Breast epithelium (tissue), 4 donors: ENCODE results near the gene ASB7. TPM values are rescaled to one million over a fixed set of nuclear protein-coding genes. Genes with fewer than 3 reads are reported as not detected.

Experiments used
- DNase-seq, 2 donors: peaks; one replicate each; pipeline ENCODE4 v3.0.0-alpha.2; 2019; ENCODE audit warnings: low spot score in 2 of 2
- H3K27ac ChIP-seq, 2 donors: fragments of 200-600 bp; sonication (generic) in 1 of 2; one replicate each; pipeline ENCODE4 v1.5.1; 2016 to 2019; ENCODE audit warnings: mild to moderate bottlenecking in 1 of 2
- H3K27me3 ChIP-seq, 2 donors: fragments of 200-600 bp; sonication (generic) in 1 of 2; one replicate each; pipeline versions ENCODE4 v1.5.1 to v1.6.0; 2017 to 2019; ENCODE audit warnings: control low read depth in 1 of 2, mild to moderate bottlenecking in 1 of 2
- H3K36me3 ChIP-seq: fragments of 200-600 bp; one replicate; pipeline ENCODE4 v1.5.1; 2019
- H3K4me1 ChIP-seq, 2 donors: fragments of 200-600 bp; sonication (generic); one replicate each; pipeline ENCODE4 v1.5.1; 2016 to 2019; ENCODE audit warnings: control low read depth in 1 of 2
- H3K4me3 ChIP-seq, 3 donors: fragments of 200-600 bp; sonication (generic); 1 replicate in 2 of 3; 2 replicates in 1 of 3; pipeline ENCODE4 v1.5.1; 2016 to 2019; ENCODE audit warnings: mild to moderate bottlenecking in 3 of 3, moderate library complexity in 2 of 3
- H3K9me3 ChIP-seq, 2 donors: fragments of 200-600 bp; sonication (generic) in 1 of 2; one replicate each; pipeline ENCODE4 v1.5.1; 2016 to 2019; ENCODE audit warnings: control low read depth in 1 of 2
- POLR2A ChIP-seq: fragments of 450-650 bp; IDR thresholded peaks from one replicate; pipeline ENCODE4 v1.6.1; 2016; ENCODE audit warnings: antibody characterized with exemption, mild to moderate bottlenecking, moderate library complexity
- POLR2AphosphoS5 ChIP-seq, 3 donors: sonication (generic); formaldehyde crosslinking; IDR thresholded peaks; one replicate each; pipeline ENCODE4 v1.6.1; 2017; ENCODE audit warnings: antibody characterized with exemption in 3 of 3
- intact Hi-C: fragments of 100-400 bp; cut with DNase I; formaldehyde crosslinking; loops from one replicate; pipeline ENCODE4 v1.15.1; 2023; ENCODE audit warnings: low total_unique reads
- total RNA-seq, 3 donors: library from RNA; depleted of rRNA; stranded (reverse); fragments of >200 nt; gene quantifications; one replicate each; pipeline ENCODE4 v1.1.0, GENCODE V29; 2016
- TF ChIP-seq, protein P1 (sequence below), 3 donors: fragments of 450-650 bp; IDR thresholded peaks; one replicate each; pipeline ENCODE4 v1.5.1; 2016 to 2017; ENCODE audit warnings: antibody characterized with exemption in 3 of 3, mild to moderate bottlenecking in 3 of 3, moderate library complexity in 3 of 3

ASB7 gene
- total RNA-seq, 3 donors from 2014 or later, result 10.7 to 17.1 (median 12.1) TPM

- no peak overlapping the region for H3K27ac ChIP-seq
- H3K4me3 ChIP-seq, result no peak overlapping the region
- TF ChIP-seq POLR2AphosphoS5 (IDR thresholded peaks at IDR 0.05), result no peak
- no peak for TF ChIP-seq POLR2A
- TF ChIP-seq, protein P1, sequence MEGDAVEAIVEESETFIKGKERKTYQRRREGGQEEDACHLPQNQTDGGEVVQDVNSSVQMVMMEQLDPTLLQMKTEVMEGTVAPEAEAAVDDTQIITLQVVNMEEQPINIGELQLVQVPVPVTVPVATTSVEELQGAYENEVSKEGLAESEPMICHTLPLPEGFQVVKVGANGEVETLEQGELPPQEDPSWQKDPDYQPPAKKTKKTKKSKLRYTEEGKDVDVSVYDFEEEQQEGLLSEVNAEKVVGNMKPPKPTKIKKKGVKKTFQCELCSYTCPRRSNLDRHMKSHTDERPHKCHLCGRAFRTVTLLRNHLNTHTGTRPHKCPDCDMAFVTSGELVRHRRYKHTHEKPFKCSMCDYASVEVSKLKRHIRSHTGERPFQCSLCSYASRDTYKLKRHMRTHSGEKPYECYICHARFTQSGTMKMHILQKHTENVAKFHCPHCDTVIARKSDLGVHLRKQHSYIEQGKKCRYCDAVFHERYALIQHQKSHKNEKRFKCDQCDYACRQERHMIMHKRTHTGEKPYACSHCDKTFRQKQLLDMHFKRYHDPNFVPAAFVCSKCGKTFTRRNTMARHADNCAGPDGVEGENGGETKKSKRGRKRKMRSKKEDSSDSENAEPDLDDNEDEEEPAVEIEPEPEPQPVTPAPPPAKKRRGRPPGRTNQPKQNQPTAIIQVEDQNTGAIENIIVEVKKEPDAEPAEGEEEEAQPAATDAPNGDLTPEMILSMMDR (IDR thresholded peaks at IDR 0.05), result no peak
- DNase-seq, result no peak
- peaks cover 5% of the 10 kb centered on the region for H3K36me3 ChIP-seq
- H3K27me3 ChIP-seq, result no peaks in the 10 kb centered on the region
- intact Hi-C loops, result no loop called here
- no peaks in the 10 kb centered on the region for H3K9me3 ChIP-seq
- no peaks in the 10 kb centered on the region for H3K4me1 ChIP-seq
Observed at GRCh38 chr15:100616700-100617099, 14.3 kb downstream of the ASB7 start.

DNA sequence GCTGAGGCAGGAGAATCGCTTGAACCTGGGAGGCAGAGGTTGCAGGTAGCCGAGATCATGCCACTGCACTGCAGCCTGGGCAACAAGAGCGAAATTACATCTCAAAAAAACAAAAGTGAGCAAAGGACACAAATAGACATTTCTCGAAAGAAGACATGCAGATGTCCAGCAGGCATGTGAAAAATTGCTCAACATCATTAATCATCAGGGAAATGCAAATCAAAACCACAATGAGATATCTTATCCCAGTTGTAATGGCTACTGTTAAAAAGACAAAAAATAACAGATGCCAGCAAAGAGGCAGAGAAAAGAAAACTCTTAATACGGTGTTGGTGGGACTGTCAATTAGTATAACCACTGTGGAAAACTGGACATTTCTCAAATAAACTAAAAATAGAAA lies 20.9 kb downstream of the ASB7 start:
- no peaks in the 10 kb centered on the region for H3K36me3 ChIP-seq
- no peak overlapping the region for H3K4me3 ChIP-seq
- no peak for TF ChIP-seq POLR2AphosphoS5 (IDR thresholded peaks at IDR 0.05)
- TF ChIP-seq POLR2A, result no peak
- no peaks in the 10 kb centered on the region for H3K9me3 ChIP-seq
- intact Hi-C loops, result no loop called here
- DNase-seq, result no peak
- H3K27ac ChIP-seq, result no peak overlapping the region
- H3K4me1 ChIP-seq, result no peaks in the 10 kb centered on the region
- H3K27me3 ChIP-seq, result no peaks in the 10 kb centered on the region

DNA sequence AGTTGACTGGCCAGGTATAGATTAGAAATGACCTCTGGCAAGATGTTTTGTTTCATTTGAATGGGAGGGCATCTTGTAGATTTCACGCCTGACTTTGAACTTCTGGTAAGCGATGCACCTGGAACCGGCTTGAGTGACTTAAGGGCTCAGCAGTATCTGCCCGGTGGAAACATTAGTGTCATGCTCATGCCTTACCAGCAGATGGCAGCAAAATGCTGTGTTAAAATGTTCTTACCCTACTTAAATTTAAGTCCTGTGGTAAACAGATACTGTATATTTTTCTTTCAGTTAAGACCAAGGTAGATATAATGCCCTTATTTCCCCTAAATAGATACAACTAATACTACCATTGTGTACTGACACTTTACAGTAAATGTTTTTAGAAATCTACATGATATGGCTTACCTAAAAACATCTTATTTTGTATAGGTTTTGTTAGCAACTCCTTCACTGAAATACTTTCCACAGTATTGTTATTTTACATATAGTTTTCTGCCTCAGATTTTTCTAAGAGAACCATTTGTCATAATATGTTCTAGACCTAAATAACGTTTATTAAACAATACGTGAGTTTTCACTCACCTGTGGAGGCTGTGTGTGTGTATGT lies 25.5 kb downstream of the ASB7 start:
- DNase-seq, result peak; percentile 64 to 69
- TF ChIP-seq POLR2AphosphoS5 (IDR thresholded peaks at IDR 0.05) (no peak), POLR2A (no peak)
- TF ChIP-seq, protein P1 (IDR thresholded peaks at IDR 0.05), result peak; percentile 85 to 90 (median 88)
- Histone ChIP-seq H3K36me3 (no peaks in the 10 kb centered on the region), H3K4me3 (no peak overlapping the region), H3K9me3 (no peaks in the 10 kb centered on the region), H3K27me3 (no peaks in the 10 kb centered on the region), H3K4me1 (no peaks in the 10 kb centered on the region), H3K27ac (no peak overlapping the region)
- intact Hi-C loops, result no loop called here

DNA sequence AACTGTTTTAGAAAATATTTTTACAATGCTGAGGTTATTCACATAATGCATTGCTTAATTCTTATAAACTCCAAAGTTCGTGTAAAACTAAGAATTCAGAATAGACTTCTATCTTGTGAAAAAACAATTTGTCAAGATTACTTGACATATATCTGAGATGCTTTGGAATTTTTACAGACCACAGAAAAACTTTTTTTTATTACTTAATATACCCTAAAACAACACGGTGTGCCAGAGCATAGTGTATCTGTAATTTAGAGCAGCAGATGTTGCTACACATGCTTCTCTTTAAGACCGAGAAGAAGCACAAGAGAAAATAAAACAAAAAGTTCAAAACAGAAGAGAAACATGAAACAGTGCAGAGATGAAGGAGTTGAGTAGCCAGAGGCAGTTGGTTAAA lies 26.4 kb downstream of the ASB7 start:
- Histone ChIP-seq H3K4me3 (no peak overlapping the region), H3K27me3 (no peaks in the 10 kb centered on the region), H3K36me3 (no peaks in the 10 kb centered on the region), H3K27ac (no peak overlapping the region), H3K9me3 (no peaks in the 10 kb centered on the region), H3K4me1 (no peaks in the 10 kb centered on the region)
- no peak for DNase-seq
- intact Hi-C loops, result no loop called here
- TF ChIP-seq POLR2AphosphoS5 (IDR thresholded peaks at IDR 0.05), result no peak
- no peak for TF ChIP-seq POLR2A
- TF ChIP-seq, protein P1 (IDR thresholded peaks at IDR 0.05), result no peak

GRCh38 chr15:100631831-100632230 lies 29.4 kb downstream of the ASB7 start:
- intact Hi-C loops, result loop anchor here (10.0 kb wide), 1 partner anchor 373 kb away; no protein-coding TSS in a partner anchor
- no peak for DNase-seq
- Histone ChIP-seq H3K27me3 (no peaks in the 10 kb centered on the region), H3K36me3 (no peaks in the 10 kb centered on the region), H3K4me1 (no peaks in the 10 kb centered on the region), H3K9me3 (no peaks in the 10 kb centered on the region), H3K27ac (no peak overlapping the region), H3K4me3 (no peak overlapping the region)
- TF ChIP-seq POLR2AphosphoS5 (IDR thresholded peaks at IDR 0.05), result no peak
- TF ChIP-seq, protein P1 (IDR thresholded peaks at IDR 0.05), result no peak
- TF ChIP-seq POLR2A, result no peak
